ENCODE measurements around the gene TNNC1. TPM values are rescaled to one million over a fixed set of nuclear protein-coding genes. Genes with fewer than 3 reads are reported as not detected.

TNNC1 gene
- total RNA-seq, 1 experiment from 2014 or later, result 5.6 TPM

DNA sequence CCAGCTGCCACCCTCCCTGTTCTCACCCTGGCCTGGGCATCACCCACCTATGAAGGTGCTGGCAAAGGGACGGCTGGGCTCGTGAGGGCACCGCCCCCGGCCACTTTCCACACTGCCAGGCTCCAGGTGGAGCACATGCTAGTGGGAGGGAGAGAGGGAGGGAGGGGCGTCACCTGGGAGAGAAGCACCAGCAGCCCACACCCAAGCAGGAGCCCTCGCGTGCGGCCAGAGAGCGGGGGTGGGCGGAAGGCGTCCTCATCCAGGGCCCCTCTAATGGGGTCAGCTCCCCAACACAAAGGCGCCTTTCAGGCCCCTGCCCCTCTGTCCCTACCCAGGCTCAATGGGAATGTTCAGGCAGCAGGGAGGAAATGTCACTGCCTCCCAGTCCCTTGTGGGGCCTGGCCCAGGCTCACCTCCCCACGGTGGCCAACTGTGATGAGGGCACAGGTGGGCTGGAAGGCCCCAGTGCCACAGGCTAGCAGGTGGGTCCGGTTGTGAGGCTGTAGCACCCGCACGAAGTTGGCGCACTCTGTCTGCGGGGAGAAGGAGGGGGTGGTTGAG, 12.0 kb downstream of the TNNC1 start:
- ATAC-seq (no peak), DNase-seq (ENCODE audit: low spot score) (no peak)
- Mint-ChIP-seq H3K27me3 (ENCODE audit: low read depth) (no peaks in the 10 kb centered on the region; the same call in 1 of the 2 replicates), H3K4me1 (peaks cover 3% of the 10 kb centered on the region; the same call in 1 of the 2 replicates), H3K9me3 (no peaks in the 10 kb centered on the region), H3K27ac (no peak overlapping the region), H3K36me3 (no peaks in the 10 kb centered on the region), H3K4me3 (no peak overlapping the region)
- ChIA-PET CTCF (interaction anchor here (1.3 kb wide), 1 partner anchor 221 kb away, joined by 3 read pairs; no protein-coding TSS in a partner anchor), POLR2A (no interaction called here)
- TF ChIP-seq ZNF138 (CRISPR knock-in tag; conservative IDR thresholded peaks at IDR 0.05), result no peak
- TF ChIP-seq, protein P1, sequence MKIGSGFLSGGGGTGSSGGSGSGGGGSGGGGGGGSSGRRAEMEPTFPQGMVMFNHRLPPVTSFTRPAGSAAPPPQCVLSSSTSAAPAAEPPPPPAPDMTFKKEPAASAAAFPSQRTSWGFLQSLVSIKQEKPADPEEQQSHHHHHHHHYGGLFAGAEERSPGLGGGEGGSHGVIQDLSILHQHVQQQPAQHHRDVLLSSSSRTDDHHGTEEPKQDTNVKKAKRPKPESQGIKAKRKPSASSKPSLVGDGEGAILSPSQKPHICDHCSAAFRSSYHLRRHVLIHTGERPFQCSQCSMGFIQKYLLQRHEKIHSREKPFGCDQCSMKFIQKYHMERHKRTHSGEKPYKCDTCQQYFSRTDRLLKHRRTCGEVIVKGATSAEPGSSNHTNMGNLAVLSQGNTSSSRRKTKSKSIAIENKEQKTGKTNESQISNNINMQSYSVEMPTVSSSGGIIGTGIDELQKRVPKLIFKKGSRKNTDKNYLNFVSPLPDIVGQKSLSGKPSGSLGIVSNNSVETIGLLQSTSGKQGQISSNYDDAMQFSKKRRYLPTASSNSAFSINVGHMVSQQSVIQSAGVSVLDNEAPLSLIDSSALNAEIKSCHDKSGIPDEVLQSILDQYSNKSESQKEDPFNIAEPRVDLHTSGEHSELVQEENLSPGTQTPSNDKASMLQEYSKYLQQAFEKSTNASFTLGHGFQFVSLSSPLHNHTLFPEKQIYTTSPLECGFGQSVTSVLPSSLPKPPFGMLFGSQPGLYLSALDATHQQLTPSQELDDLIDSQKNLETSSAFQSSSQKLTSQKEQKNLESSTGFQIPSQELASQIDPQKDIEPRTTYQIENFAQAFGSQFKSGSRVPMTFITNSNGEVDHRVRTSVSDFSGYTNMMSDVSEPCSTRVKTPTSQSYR (CRISPR knock-in tag; IDR thresholded peaks at IDR 0.05), result no peak
- no peak for TF ChIP-seq GRHL2 (CRISPR knock-in tag; IDR thresholded peaks at IDR 0.05; ENCODE audit: insufficient replicate concordance, severe bottlenecking)
- TF ChIP-seq FOXJ3 (CRISPR knock-in tag; IDR thresholded peaks at IDR 0.05; ENCODE audit: borderline replicate concordance), result no peak
- TF ChIP-seq, protein P2, sequence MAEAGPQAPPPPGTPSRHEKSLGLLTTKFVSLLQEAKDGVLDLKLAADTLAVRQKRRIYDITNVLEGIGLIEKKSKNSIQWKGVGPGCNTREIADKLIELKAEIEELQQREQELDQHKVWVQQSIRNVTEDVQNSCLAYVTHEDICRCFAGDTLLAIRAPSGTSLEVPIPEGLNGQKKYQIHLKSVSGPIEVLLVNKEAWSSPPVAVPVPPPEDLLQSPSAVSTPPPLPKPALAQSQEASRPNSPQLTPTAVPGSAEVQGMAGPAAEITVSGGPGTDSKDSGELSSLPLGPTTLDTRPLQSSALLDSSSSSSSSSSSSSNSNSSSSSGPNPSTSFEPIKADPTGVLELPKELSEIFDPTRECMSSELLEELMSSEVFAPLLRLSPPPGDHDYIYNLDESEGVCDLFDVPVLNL (CRISPR knock-in tag; IDR thresholded peaks at IDR 0.05; ENCODE audit: borderline replicate concordance, low read depth), result no peak
- TF ChIP-seq, protein P3, sequence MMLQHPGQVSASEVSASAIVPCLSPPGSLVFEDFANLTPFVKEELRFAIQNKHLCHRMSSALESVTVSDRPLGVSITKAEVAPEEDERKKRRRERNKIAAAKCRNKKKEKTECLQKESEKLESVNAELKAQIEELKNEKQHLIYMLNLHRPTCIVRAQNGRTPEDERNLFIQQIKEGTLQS (CRISPR knock-in tag; conservative IDR thresholded peaks at IDR 0.05), result no peak
- TF ChIP-seq ATF1 (CRISPR knock-in tag; IDR thresholded peaks at IDR 0.05), result no peak
- TF ChIP-seq, protein P4, sequence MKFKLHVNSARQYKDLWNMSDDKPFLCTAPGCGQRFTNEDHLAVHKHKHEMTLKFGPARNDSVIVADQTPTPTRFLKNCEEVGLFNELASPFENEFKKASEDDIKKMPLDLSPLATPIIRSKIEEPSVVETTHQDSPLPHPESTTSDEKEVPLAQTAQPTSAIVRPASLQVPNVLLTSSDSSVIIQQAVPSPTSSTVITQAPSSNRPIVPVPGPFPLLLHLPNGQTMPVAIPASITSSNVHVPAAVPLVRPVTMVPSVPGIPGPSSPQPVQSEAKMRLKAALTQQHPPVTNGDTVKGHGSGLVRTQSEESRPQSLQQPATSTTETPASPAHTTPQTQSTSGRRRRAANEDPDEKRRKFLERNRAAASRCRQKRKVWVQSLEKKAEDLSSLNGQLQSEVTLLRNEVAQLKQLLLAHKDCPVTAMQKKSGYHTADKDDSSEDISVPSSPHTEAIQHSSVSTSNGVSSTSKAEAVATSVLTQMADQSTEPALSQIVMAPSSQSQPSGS (CRISPR knock-in tag; IDR thresholded peaks at IDR 0.05; ENCODE audit: borderline replicate concordance, low read depth), result no peak
- TF ChIP-seq, protein P5, sequence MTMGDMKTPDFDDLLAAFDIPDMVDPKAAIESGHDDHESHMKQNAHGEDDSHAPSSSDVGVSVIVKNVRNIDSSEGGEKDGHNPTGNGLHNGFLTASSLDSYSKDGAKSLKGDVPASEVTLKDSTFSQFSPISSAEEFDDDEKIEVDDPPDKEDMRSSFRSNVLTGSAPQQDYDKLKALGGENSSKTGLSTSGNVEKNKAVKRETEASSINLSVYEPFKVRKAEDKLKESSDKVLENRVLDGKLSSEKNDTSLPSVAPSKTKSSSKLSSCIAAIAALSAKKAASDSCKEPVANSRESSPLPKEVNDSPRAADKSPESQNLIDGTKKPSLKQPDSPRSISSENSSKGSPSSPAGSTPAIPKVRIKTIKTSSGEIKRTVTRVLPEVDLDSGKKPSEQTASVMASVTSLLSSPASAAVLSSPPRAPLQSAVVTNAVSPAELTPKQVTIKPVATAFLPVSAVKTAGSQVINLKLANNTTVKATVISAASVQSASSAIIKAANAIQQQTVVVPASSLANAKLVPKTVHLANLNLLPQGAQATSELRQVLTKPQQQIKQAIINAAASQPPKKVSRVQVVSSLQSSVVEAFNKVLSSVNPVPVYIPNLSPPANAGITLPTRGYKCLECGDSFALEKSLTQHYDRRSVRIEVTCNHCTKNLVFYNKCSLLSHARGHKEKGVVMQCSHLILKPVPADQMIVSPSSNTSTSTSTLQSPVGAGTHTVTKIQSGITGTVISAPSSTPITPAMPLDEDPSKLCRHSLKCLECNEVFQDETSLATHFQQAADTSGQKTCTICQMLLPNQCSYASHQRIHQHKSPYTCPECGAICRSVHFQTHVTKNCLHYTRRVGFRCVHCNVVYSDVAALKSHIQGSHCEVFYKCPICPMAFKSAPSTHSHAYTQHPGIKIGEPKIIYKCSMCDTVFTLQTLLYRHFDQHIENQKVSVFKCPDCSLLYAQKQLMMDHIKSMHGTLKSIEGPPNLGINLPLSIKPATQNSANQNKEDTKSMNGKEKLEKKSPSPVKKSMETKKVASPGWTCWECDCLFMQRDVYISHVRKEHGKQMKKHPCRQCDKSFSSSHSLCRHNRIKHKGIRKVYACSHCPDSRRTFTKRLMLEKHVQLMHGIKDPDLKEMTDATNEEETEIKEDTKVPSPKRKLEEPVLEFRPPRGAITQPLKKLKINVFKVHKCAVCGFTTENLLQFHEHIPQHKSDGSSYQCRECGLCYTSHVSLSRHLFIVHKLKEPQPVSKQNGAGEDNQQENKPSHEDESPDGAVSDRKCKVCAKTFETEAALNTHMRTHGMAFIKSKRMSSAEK (CRISPR knock-in tag; IDR thresholded peaks at IDR 0.05; ENCODE audit: borderline replicate concordance), result no peak
- TF ChIP-seq GABPB1 (CRISPR knock-in tag; IDR thresholded peaks at IDR 0.05), result no peak
- TF ChIP-seq, protein P6, sequence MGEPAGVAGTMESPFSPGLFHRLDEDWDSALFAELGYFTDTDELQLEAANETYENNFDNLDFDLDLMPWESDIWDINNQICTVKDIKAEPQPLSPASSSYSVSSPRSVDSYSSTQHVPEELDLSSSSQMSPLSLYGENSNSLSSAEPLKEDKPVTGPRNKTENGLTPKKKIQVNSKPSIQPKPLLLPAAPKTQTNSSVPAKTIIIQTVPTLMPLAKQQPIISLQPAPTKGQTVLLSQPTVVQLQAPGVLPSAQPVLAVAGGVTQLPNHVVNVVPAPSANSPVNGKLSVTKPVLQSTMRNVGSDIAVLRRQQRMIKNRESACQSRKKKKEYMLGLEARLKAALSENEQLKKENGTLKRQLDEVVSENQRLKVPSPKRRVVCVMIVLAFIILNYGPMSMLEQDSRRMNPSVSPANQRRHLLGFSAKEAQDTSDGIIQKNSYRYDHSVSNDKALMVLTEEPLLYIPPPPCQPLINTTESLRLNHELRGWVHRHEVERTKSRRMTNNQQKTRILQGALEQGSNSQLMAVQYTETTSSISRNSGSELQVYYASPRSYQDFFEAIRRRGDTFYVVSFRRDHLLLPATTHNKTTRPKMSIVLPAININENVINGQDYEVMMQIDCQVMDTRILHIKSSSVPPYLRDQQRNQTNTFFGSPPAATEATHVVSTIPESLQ (CRISPR knock-in tag; IDR thresholded peaks at IDR 0.05), result no peak
- no peak for TF ChIP-seq OVOL2 (CRISPR knock-in tag; IDR thresholded peaks at IDR 0.05; ENCODE audit: borderline replicate concordance)
- TF ChIP-seq NFE2L1 (CRISPR knock-in tag; IDR thresholded peaks at IDR 0.05), result no peak

All from WTC11 (cell line).